ENCODE results near the gene SPAG7.
"Not testable (repeated sequence)": the region's sequence is repeated elsewhere in the genome, so short reads cannot be mapped to it uniquely, and the experiment has no call there.

The SPAG7 gene

GRCh38 chr17:4938069-4938491, 29.5 kb downstream of the SPAG7 start:
- DNase-seq (ENCODE audit: low read depth), result no peak

GRCh38 chr17:4937553-4937952, 30.1 kb downstream of the SPAG7 start:
- no peak for DNase-seq (ENCODE audit: low read depth)

- DNase-seq (ENCODE audit: low read depth), result no peak
Observed at GRCh38 chr17:4936436-4936835, 31.2 kb downstream of the SPAG7 start.

DNA sequence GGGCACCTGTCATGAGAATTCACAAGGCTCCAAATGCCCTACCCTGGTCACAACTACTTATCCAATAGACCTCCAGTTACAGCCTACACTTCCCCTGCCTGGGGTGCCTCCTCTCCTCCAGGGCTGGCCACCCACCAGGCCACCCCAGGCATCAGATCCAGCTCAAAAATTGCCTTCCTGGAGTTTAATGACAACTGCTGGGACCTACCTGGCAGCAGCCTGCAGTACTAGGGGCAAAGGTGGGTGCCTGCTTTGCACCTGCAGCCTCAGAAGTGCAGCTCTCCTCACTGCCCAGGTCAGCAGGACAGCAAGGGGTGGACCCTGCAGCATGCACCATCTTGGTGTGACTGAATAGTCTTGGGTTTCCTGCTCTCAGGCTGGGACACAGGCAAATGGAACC, 32.0 kb downstream of the SPAG7 start:
- no peak for DNase-seq (ENCODE audit: low read depth)

DNA sequence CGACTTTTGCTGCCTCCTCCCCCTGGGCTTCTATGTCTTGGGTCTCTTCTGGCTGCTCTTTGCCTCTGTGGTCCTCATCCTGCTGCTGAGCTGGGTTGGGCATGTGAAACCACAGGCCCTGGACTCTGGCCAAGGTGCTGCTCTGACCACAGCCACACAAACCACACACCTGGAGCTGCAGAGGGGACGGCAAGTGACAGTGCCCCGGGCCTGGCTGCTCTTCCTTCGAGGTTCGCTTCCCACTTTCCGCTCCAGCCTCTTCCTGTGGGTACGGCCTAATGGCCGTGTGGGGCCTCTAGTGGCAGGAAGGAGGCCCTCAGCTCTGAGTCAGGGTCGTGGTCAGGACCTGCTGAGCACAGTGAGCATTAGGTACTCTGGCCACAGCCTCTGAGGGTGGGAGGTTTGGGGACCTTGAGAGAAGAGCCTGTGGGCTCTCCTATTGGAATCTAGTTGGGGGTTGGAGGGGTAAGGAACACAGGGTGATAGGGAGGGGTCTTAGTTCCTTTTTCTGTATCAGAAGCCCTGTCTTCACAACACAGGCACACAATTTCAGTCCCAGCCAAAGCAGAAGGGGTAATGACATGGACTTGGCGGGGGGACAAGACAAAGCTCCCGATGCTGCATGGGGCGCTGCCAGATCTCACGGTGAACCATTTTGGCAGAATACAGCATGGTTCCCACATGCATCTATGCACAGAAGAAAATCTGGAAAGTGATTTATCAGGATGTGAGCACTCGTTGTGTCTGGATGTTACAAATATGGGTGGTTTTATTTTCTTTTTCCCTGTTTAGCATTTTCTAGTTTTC, 33.2 kb downstream of the SPAG7 start:
- DNase-seq (ENCODE audit: low read depth), result peak; percentile 74

DNA sequence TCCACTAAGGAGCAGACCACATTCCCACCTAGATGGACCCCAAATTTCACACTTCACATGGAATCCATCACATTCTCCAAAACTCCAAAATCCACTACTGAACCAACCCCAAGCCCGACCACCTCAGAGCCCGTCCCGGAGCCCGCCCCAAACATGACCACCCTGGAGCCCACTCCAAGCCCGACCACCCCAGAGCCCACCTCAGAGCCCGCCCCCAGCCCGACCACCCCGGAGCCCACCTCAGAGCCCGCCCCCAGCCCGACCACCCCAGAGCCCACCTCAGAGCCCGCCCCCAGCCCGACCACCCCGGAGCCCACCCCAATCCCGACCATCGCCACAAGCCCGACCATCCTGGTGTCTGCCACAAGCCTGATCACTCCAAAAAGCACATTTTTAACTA, 34.0 kb downstream of the SPAG7 start:
- no peak for DNase-seq (ENCODE audit: low read depth)

- no peak for DNase-seq (ENCODE audit: low read depth)
Observed at GRCh38 chr17:4932756-4933155, 34.9 kb downstream of the SPAG7 start.

DNA sequence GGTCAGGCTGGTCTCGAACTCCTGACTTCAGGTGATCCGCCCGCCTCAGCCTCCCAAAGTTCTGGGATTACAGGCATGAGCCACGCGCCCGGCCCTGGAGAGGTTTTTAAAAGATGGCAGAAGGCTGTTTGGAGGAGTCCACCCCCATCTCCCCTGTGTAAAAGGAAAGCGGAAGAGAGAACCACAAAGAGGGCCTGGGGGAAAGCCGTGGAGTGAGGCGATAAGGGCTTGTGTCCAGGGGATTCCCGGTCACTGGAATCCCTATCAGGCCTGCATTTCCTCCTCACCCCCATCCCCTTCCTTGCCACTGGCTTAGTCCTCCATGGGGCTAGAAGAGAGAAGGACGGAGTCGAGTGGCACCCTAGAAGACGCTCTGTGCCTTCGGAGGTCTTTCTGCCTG, 35.7 kb downstream of the SPAG7 start, which contains the start of gene GP1BA:
Gene GP1BA, plus strand, starts transcription at position 315 of the 400 bp plus-strand sequence. CDS start 328 bp downstream, outside the sequence.
- no peak for DNase-seq (ENCODE audit: low read depth)

GRCh38 chr17:4928881-4929280, 38.7 kb downstream of the SPAG7 start:
- DNase-seq (ENCODE audit: low read depth), result no peak

- DNase-seq (ENCODE audit: low read depth), result not testable (repeated sequence)
Observed at GRCh38 chr17:4926577-4927335, 40.9 kb downstream of the SPAG7 start.

GRCh38 chr17:4921320-4921719, 46.3 kb downstream of the SPAG7 start:
- DNase-seq (ENCODE audit: low read depth), result no peak

DNA sequence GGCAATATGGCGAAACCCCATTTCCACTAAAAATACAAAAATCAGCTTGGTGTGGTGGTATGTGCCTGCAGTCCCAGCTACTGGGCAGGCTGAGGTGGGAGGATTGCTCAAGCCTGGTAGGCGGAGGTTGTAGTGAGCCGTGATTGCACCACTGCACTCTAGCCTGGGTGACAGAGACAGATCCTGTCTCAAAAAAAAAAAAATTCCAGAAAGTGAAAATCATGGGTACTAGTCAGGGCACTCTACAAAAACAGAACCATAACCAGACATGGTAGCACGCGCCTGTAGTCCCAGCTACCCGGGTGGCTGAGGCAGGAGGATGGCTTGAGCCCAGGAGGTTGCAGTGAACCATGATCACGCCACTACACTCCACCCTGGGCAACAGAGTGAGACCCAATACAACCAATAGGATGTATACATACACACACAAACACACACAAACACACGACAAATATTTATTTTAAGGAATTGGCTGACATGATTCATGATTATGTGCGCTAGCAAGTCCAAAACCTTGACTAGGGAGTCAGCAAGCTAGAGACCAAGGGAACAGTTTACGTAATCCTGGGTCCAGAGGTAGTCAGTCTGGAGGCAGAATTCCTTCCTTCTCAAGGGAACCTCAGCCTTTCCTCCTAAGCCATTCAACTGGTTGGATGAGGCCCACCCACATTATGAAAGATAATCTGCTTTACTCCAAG, 47.1 kb downstream of the SPAG7 start:
- no peak for DNase-seq (ENCODE audit: low read depth)

GRCh38 chr17:4919511-4920047, 48.0 kb downstream of the SPAG7 start:
- DNase-seq (ENCODE audit: low read depth), result no peak

GRCh38 chr17:4914551-4914950, 53.1 kb downstream of the SPAG7 start:
- DNase-seq (ENCODE audit: low read depth), result not testable (repeated sequence)

GRCh38 chr17:4913994-4914393, 53.6 kb downstream of the SPAG7 start:
- DNase-seq (ENCODE audit: low read depth), result peak; percentile 35
